H1 (cell line): Measurements from ENCODE around the gene DOCK8. TPM values are rescaled to one million over a fixed set of nuclear protein-coding genes. Genes with fewer than 3 reads are reported as not detected.

Experiments
- CREB1 ChIP-seq: IDR thresholded peaks from 2 replicates; pipeline ENCODE4 v1.6.1; 2012; ENCODE audit warnings: inconsistent platforms
- EP300 ChIP-seq, 2 experiments: IDR thresholded peaks; 1 replicate in 1 of 2; 2 replicates in 1 of 2; pipeline ENCODE4 v1.6.1; 2011 to 2012; ENCODE audit warnings: low read depth in 2 of 2, low read length in 2 of 2, mild to moderate bottlenecking in 2 of 2, borderline replicate concordance in 1 of 2, inconsistent platforms in 1 of 2, moderate library complexity in 1 of 2
- KDM1A ChIP-seq: fragments of 200-600, 300-600 bp; sonication (generic); IDR thresholded peaks from 2 replicates; pipeline ENCODE4 v1.7.1; 2016; ENCODE audit warnings: mild to moderate bottlenecking, low read length, borderline replicate concordance
- KDM5A ChIP-seq: fragments of 200-600 bp; IDR thresholded peaks from 2 replicates; pipeline ENCODE4 v1.7.1; 2012; ENCODE audit warnings: mild to moderate bottlenecking, low read length, inconsistent platforms, mixed read lengths
- MAFK ChIP-seq: IDR thresholded peaks from 2 replicates; pipeline ENCODE4 v1.6.1; 2012; ENCODE audit warnings: low read depth, mild to moderate bottlenecking, improper control_type of control experiment, low read length
- NANOG ChIP-seq: IDR thresholded peaks from 2 replicates; pipeline ENCODE4 v1.6.1; 2011; ENCODE audit warnings: low read length, low read depth, mild to moderate bottlenecking, inconsistent platforms; ENCODE audit not compliant: insufficient read depth, poor library complexity, severe bottlenecking
- POU5F1 ChIP-seq: IDR thresholded peaks from 2 replicates; pipeline ENCODE4 v1.6.1; 2011; ENCODE audit warnings: low read depth, mild to moderate bottlenecking, low read length, moderate library complexity
- RNF2 ChIP-seq: fragments of 200-900, 300-1000 bp; sonication (generic); IDR thresholded peaks from 2 replicates; pipeline ENCODE4 v1.7.1; 2016; ENCODE audit warnings: borderline replicate concordance, low read depth, mild to moderate bottlenecking, antibody characterized with exemption, low read length; ENCODE audit not compliant: poor library complexity, severe bottlenecking; ENCODE audit errors: missing control alignments
- SP4 ChIP-seq: IDR thresholded peaks from 2 replicates; pipeline ENCODE4 v1.6.1; 2012; ENCODE audit warnings: low read length, inconsistent platforms
- SUZ12 ChIP-seq: fragments of 200-600 bp; sonication (generic); IDR thresholded peaks from 2 replicates; pipeline ENCODE4 v1.6.1; 2012; ENCODE audit warnings: mild to moderate bottlenecking, inconsistent platforms, low read length, moderate library complexity, mixed read lengths
- TCF12 ChIP-seq: IDR thresholded peaks from 2 replicates; pipeline ENCODE4 v1.6.1; 2011; ENCODE audit warnings: low read depth, mild to moderate bottlenecking, low read length
- polyA plus RNA-seq, 7 experiments: library from polyadenylated mRNA; depleted of rRNA in 3 of 7; stranded (reverse) in 5 of 7; unstranded in 2 of 7; fragments of >200 nt in 5 of 7; fragments of 200-250 nt in 2 of 7; gene quantifications; 1 replicate in 5 of 7; 2 replicates in 1 of 7; 4 replicates in 1 of 7; pipeline versions ENCODE4 v1.2.1 to v1.2.3, GENCODE V29; 2011 to 2013; ENCODE audit warnings: missing spikeins in 2 of 7, mixed read lengths in 2 of 7
- total RNA-seq: library from RNA; stranded (reverse); fragmentation: NEBNext Ultra II Directional; extraction: Animal tissue kit (Norgen Biotek cat#: 25700); gene quantifications from 2 replicates; pipeline ENCODE4 v1.2.1, GENCODE V29; 2021
- TF ChIP-seq, protein P1 (sequence below): IDR thresholded peaks from 2 replicates; pipeline ENCODE4 v1.6.1; 2012; ENCODE audit warnings: low read length, inconsistent platforms

DOCK8 gene
- total and polyA plus RNA-seq, 2 of the 8 experiments (the other 6 are each of a cell fraction or from before 2014, with no cell fraction given): 0.57 to 2.0 TPM

- TF ChIP-seq, protein P1, sequence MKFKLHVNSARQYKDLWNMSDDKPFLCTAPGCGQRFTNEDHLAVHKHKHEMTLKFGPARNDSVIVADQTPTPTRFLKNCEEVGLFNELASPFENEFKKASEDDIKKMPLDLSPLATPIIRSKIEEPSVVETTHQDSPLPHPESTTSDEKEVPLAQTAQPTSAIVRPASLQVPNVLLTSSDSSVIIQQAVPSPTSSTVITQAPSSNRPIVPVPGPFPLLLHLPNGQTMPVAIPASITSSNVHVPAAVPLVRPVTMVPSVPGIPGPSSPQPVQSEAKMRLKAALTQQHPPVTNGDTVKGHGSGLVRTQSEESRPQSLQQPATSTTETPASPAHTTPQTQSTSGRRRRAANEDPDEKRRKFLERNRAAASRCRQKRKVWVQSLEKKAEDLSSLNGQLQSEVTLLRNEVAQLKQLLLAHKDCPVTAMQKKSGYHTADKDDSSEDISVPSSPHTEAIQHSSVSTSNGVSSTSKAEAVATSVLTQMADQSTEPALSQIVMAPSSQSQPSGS: no peak
- peak in 1 of 2 experiments; percentile 68; a peak in 1 of 3 replicates for TF ChIP-seq EP300 (IDR thresholded peaks at IDR 0.05; ENCODE audit: borderline replicate concordance in 1 of 2, low read depth in 2 of 2, low read length in 2 of 2)
- TF ChIP-seq SUZ12: peak; percentile 65
- no peak for TF ChIP-seq NANOG
- no peak for TF ChIP-seq KDM5A
- no peak for TF ChIP-seq CREB1
- TF ChIP-seq SP4: no peak
- TF ChIP-seq POU5F1: no peak
- TF ChIP-seq RNF2: no peak
- TF ChIP-seq KDM1A: no peak; the same call in 1 of the 2 replicates
- TF ChIP-seq MAFK: no peak
- TF ChIP-seq TCF12: no peak
Observed at GRCh38 chr9:214648-215493, at the start of gene DOCK8 (continued).
